ENCODE results near the gene LAMTOR5.

LAMTOR5 gene

DNA sequence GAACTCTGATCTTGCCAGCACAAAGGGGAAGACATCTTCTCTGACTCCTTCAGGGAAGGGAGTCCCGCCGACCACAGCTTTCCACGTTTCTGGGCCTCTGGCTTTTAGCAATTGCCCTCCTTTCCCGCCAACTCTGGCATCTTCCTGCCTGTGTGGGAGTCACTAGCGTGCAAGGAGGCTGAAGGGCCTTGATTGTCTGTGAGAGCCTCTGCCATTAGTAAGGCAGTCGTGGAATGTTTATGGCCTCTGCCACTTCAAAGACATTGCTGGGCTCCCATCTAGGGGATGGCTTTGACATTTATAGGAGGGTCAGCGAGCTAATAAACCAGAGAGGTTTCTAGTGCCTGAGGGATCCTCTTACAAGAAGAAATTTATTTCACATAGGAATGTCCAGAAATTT, 29.1 kb upstream of the LAMTOR5 start:
- ATAC-seq = no peak
- TF ChIP-seq ZNF70 (CRISPR knock-in tag; IDR thresholded peaks at IDR 0.05) (no peak), ZNF8 (CRISPR knock-in tag; IDR thresholded peaks at IDR 0.05) (no peak), TOX (CRISPR knock-in tag; IDR thresholded peaks at IDR 0.05; ENCODE audit: borderline replicate concordance) (no peak), SNAI2 (CRISPR knock-in tag; IDR thresholded peaks at IDR 0.05) (no peak), TCF4 (CRISPR knock-in tag; IDR thresholded peaks at IDR 0.05; ENCODE audit: borderline replicate concordance) (no peak)

- TF ChIP-seq OSR1 (CRISPR knock-in tag; IDR thresholded peaks at IDR 0.05) (no peak), ESRRG (CRISPR knock-in tag; IDR thresholded peaks at IDR 0.05) (no peak), TSHZ2 (CRISPR knock-in tag; IDR thresholded peaks at IDR 0.05) (no peak), ZFP30 (CRISPR knock-in tag; IDR thresholded peaks at IDR 0.05) (no peak)
- no peak for ATAC-seq
These were observed 27.5 kb upstream of the LAMTOR5 start for GRCh38 chr1:110434946-110435345.

DNA sequence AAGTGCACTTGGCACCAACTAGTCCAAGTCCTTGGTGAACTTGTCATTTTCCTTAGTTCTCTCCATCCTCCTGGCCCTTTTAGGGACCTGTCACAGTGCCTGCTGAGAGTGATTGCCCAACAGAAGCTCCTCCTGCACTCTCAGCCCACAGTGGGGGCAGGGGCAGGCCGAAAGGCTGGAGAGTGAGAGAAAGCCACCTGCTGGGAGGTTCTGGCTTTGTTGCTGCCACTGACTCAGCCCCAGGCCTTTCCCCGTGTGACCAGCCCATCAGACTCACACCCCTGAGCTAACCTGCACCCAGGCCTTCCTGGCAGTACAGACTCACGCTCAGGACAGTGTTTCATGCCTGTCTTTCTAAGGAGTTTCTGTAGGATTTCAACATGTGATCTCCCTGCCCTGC, 26.3 kb upstream of the LAMTOR5 start:
- TF ChIP-seq SNAI2 (CRISPR knock-in tag; IDR thresholded peaks at IDR 0.05) (no peak), GLIS3 (CRISPR knock-in tag; IDR thresholded peaks at IDR 0.05) (no peak), POU6F1 (CRISPR knock-in tag; IDR thresholded peaks at IDR 0.05; ENCODE audit: borderline replicate concordance, low read depth) (no peak), TCF4 (CRISPR knock-in tag; IDR thresholded peaks at IDR 0.05; ENCODE audit: borderline replicate concordance) (no peak), ARNTL (CRISPR knock-in tag; IDR thresholded peaks at IDR 0.05; ENCODE audit: borderline replicate concordance, low read depth) (no peak), ISL1 (CRISPR knock-in tag; IDR thresholded peaks at IDR 0.05) (no peak), RARB (CRISPR knock-in tag; IDR thresholded peaks at IDR 0.05) (no peak), BACH2 (CRISPR knock-in tag; IDR thresholded peaks at IDR 0.05; ENCODE audit: borderline replicate concordance) (no peak), ZC3H10 (CRISPR knock-in tag; IDR thresholded peaks at IDR 0.05) (no peak)
- ATAC-seq = peak; percentile 55

GRCh38 chr1:110433213-110433612, 25.7 kb upstream of the LAMTOR5 start:
- no peak for TF ChIP-seq BACH2 (CRISPR knock-in tag; IDR thresholded peaks at IDR 0.05; ENCODE audit: borderline replicate concordance)
- no peak for TF ChIP-seq ARNTL (CRISPR knock-in tag; IDR thresholded peaks at IDR 0.05; ENCODE audit: borderline replicate concordance, low read depth)
- TF ChIP-seq TOX (CRISPR knock-in tag; IDR thresholded peaks at IDR 0.05; ENCODE audit: borderline replicate concordance) = no peak
- TF ChIP-seq RARB (CRISPR knock-in tag; IDR thresholded peaks at IDR 0.05) = no peak
- no peak for TF ChIP-seq TSHZ2 (CRISPR knock-in tag; IDR thresholded peaks at IDR 0.05)
- ATAC-seq = no peak

GRCh38 chr1:110430901-110431300, 23.4 kb upstream of the LAMTOR5 start:
- TF ChIP-seq RARB (CRISPR knock-in tag; IDR thresholded peaks at IDR 0.05) = no peak
- TF ChIP-seq BACH2 (CRISPR knock-in tag; IDR thresholded peaks at IDR 0.05; ENCODE audit: borderline replicate concordance) = no peak
- no peak for TF ChIP-seq ZFP3 (CRISPR knock-in tag; IDR thresholded peaks at IDR 0.05)
- TF ChIP-seq CSDC2 (CRISPR knock-in tag; IDR thresholded peaks at IDR 0.05) = no peak
- TF ChIP-seq ZNF565 (CRISPR knock-in tag; conservative IDR thresholded peaks at IDR 0.05; ENCODE audit: low read depth) = no peak
- ATAC-seq = no peak

All from SK-N-SH treated with all-trans-retinoic acid at 6 μM for 48 hours (cell line).